Activated CD4-positive, CD25-positive, alpha-beta regulatory T cell treated with anti-CD3 and anti-CD28 coated beads, Interleukin-2, amount 50 U/mL, for 72 hours (primary cell): ENCODE results near the gene TTLL9.
"Not testable (repeated sequence)": the region's sequence is repeated elsewhere in the genome, so short reads cannot be mapped to it uniquely, and the experiment has no call there.

ENCODE experiments used
- DNase-seq: peaks from one replicate; pipeline ENCODE4 v3.0.0; 2021

Gene TTLL9, protein sequence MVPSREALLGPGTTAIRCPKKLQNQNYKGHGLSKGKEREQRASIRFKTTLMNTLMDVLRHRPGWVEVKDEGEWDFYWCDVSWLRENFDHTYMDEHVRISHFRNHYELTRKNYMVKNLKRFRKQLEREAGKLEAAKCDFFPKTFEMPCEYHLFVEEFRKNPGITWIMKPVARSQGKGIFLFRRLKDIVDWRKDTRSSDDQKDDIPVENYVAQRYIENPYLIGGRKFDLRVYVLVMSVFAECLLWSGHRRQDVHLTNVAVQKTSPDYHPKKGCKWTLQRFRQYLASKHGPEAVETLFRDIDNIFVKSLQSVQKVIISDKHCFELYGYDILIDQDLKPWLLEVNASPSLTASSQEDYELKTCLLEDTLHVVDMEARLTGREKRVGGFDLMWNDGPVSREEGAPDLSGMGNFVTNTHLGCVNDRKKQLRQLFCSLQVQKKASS

DNA sequence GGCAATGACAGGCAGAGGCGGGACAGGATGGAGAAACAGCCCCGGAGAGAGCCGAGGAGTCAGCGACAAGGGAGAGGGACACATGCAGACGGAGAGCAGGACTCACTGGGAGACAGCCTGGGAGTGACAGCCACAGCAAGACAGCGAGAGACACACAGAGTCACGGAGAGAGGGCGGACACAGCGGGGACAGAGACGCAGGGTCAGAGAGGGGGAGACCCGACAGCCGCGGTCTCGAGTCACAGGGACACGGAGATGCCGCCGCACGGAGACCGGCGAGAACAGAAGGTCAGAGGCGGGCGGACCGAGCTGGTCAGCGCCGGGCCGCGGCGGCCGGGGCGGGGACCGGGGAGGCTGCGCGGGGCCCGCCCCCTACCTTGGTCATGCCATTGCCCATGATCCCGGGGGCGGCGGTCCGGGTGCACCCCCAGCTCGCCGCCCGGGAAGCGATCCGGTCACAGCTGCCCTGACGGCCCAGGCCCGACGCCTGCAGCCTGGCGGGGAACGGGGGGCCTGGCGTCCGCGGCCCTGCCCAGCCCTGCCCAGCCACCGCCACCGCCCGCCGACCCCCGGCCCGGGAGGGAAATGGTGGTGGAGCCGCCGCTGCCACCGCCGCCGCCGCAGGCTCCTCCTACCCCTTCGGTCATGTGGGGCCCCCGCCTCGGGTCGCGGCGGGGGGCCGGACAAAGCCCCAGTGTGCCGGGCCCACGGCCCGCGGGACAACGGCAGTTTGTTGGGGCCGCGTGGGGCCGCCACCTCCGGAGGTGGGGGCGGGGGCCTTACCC is at the start of gene TTLL9, which contains the start of gene DUSP15:
Gene TTLL9, plus strand, starts transcription at position 693 of the 784 bp plus-strand sequence. CDS start 493 bp downstream, outside the sequence.
Gene DUSP15, minus strand, starts transcription at position 586 of the 784 bp plus-strand sequence. Its CDS starts 190 bp downstream, at position 396.
- no peak for DNase-seq

DNA sequence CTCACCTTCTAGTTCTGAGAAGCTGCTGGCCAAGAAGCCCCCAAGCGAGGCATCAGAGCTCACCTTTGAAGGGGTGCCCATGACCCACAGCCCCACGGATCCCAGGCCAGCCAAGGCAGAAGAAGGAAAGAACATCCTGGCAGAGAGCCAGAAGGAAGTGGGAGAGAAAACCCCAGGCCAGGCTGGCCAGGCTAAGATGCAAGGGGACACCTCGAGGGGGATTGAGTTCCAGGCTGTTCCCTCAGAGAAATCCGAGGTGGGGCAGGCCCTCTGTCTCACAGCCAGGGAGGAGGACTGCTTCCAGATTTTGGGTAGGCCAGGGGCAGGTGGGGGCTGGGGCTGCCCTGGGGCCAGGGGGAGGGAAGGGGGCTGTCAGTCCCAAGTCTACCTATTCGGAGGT is 49.0 kb upstream of the TTLL9 start:
- DNase-seq, result no peak

DNA sequence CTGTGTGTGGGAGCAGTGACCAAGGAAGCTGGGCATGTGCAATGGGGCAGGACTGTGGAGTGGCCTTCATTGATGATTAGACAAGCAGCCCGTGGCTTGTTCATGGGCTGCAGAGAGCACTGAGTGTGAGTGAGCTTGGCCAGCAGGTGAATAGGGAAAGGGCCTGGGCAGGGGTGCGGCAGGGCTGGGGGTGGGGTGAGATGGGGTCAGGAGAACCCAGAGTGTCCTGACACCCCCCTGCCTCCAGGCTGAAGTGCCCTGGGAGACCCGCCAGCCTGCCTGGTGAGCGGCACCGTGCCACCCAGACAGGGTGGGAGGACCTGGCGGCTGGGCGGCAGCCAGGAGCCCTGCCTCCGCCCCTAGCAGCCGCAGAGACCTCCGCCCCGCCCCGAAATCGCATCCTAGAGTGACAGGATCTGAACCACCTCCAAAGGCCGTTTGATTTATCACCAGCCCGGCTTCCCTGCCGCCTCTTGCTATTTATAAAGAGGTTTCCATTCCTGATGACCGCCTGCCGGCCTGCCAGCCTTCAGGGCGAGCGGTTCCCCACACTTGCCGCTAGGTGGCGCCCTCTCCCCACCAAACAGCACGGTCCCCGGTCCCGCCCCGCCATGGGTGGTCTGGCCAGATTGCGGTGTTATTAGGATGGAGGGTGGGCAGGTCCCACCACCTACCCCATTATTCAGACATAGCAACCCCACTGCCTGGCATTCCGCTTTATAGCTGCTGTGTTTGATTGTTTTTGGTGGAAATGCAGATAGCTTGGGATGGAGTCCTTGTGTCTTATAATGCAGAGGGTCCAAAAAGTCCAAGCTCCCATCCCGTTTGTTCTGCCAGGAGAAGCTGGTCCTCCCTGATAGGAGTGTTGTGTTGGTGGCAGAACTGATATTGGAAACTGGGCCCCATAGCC is 47.8 kb upstream of the TTLL9 start:
- peak; percentile 82 for DNase-seq

DNA sequence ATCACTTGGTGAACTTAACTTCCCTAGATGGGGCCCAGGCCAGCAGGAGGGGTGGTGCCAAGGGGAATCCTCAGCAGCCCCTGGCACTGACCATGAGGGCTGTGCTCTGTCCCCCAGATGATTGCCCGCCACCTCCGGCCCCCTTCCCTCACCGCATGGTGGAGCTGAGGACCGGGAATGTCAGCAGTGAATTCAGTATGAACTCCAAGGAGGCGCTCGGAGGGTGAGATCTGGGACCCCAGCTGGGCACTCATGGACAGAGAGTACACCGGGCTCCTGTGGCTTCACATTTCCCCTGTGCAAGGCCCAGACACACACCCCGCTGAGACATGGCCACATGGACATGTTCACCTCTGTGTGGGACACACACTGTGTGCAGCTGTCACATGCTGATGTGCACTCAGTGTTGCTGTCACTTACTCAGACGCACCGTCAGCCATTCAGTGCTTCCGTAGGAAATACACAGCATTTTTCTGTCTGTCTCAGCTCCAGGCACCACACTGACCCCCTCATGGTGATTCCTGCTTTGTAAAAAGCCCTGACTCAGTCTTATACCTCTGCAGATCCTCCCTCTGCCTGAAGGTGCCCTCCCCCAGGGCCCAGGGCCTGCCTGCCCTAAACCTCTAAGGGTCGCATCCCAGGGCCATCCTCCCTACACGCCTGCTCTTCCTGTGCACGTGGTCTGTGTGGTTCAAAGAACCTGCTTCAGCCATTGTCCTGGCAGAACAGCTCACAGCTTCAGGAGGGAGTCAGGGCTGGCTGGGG is 46.9 kb upstream of the TTLL9 start:
- no peak for DNase-seq

DNA sequence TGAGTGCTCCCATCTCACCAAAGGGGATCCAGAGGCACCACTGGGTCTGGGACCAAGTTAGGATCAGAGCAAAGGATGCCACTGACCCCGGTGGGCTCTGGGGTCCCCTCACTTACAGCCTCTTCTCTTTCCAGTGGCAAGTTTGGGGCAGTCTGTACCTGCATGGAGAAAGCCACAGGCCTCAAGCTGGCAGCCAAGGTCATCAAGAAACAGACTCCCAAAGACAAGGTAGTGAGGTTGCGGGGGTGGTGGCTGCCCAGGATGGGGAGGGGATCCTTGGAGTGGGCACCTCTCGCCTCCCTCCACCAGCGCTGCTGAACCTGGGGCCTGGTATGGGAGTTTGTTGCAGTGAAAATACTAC is 46.3 kb upstream of the TTLL9 start:
- no peak for DNase-seq

DNA sequence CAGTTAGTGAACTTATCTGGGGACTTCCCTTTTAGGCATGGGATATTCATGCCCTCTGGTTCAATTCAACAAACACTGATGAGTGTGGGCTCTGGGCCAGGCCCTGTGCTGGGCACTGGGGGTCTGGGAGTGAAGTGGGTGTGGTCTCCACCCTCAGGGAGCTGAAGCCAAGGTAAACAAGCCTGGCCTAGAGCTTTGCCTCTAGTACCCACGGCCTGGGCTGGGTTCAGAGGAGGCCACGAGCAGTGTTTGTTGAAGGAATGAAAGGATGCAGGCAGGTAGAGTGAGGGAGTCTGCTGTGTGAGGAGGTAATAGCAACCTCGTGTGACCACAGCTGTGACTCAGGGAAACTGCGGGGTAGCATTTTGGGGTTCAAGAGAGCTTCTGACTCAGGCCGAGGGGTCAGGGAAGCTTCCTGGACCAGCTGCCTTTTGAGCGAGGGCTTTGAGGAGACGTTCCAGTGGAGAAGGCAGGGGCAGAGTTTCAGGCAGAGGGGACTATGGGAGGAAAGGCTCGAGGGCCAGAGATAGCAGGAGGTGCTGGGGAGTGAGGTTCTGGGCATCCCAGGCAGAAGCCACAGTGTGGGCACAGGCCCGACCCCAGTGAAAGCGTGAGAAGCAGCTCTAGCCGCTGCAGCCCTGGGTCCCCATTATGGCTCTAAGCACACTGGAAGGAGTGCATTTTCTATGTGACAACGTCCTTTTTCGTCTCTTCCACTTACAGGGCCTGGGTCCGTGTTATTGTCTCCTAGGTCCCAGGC is 45.7 kb upstream of the TTLL9 start:
- DNase-seq, result no peak

DNA sequence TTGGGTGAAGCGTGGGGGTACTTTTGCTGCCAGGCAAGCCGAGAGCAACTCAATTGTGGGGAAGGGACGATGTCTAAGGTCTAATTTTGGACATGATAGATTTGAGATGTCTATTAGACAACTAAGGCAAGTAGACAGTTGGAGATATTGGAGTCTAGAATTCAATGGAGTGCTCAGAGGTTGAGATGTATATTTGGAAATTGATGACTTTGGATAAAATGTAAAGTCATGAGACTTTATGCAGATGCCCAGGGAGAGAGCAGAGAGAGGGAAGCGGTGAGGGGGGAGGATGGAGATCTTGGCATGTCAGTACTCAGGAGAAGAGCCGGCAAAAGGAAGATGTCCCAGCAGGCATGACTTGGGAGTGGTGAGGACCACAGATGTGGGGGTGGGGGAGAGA is 44.4 kb upstream of the TTLL9 start:
- no peak for DNase-seq

DNA sequence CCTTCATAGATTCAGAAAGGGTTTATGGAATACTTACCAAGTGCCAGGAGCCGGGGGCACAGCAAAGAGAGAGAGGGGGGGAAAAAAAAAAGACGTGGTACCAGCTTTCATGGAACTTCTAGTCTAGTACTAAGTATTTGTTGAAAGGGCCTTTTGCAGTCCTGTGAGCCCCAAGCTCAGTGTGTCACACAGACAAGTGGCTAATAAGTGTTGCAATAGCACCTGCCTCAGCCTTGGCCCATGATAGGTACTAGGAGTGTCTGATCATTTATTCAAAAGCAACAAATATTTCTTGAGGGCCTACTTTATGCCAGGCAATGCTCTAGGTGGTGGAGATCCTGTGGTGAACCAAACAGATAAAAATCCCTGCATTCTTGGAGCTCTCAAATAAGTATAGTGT is 43.4 kb upstream of the TTLL9 start:
- no peak for DNase-seq

DNA sequence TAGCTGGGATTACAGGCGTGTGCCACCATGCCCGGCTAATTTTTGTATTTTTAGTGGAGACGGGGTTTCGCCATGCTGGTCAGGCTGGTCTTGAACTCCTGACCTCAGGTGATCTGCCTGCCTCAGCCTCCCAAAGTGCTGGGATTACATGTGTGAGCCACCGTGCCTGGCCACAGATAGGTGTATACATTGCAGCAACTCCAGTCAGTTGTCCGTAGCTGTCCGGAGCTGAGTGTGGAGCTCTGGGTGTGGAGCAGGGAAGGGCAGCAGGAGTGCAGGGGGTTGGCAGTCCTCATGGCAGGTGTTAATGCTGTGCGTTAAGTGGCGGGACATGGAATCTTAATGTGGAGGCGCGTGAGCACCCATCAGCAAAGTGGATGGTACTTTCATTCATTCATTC is 42.4 kb upstream of the TTLL9 start:
- not testable (repeated sequence) for DNase-seq

DNA sequence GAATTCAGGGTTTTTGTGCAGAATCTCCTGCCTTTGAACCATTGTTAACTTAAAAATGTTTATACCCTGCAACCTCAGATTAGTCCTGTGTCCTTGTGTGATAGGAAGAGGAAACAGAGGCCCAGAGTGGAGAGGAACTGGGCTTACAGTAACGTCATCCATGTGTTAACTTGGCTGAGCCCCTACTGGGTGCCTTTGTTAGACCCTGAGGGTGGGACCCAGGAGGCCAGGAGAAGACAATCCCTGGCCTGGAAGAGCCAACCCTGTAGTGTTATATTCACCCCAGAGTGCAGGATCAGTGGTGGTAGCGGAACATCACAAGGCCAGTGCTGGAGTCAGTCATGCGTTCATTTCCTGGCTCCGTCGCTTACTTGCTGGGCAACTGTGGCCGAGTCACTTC is 40.7 kb upstream of the TTLL9 start:
- no peak for DNase-seq

DNA sequence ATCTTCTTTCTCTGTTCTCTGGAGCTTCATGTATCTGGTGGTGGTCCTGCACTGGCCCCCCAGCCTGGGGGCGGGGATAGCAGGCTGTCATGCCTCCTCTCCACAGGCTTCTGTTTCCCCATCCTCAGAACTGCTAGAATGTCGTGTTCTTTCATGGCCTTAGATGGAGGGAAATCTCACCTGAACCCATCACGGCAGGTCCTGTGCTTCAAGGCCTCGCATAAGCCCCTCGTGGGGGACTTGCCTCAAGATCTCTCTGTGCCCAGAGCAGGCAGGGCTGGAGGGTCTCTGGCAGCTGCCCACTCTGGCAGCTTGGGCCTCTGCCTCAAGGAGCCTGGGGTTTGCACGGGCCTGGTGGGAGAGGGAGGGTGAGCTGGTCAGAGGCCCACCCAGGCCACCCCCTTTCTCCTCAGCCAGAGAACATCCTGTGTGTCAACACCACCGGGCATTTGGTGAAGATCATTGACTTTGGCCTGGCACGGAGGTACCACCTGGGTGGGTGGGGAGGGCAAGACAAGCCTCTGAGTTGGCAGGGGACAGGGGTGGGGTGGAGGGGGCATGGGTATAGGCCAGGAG is 39.9 kb upstream of the TTLL9 start:
- DNase-seq, result no peak

DNA sequence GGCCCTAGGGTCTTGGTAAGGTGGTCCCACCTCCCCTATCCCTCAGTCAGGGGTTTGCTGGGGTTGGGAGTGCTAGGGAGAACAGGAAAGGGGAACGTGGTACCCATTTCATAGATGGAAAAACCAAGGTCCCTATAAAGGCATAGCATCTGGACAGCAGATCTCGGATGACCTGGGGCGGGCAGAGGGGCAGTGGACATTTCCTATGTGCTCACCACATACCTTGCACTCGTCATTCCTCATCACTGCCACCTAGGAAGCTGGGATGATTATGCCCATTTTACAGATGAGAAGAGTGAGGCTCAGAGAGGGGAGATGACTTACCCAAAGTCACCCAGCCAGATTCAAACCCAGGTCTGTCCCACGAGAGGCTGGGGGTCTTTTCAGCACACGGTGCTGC is 39.2 kb upstream of the TTLL9 start:
- DNase-seq, result no peak

DNA sequence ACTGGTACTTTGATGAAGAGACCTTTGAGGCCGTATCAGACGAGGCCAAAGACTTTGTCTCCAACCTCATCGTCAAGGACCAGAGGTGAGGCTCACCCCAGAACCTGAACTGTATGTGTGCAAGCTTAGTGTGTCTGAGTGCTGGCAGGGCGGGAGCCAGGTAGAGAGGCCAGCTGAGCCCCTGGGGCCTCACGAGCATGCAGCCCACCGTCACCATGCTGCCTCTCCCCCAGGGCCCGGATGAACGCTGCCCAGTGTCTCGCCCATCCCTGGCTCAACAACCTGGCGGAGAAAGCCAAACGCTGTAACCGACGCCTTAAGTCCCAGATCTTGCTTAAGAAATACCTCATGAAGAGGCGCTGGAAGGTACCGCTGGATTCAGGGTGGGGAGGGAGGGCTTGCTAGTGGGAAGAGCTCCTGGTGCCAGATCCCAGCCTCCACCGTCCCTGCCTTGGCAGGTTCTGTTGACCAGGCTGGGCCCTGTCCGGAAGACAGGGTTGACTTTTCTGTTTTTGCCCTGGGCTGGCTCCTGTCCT is 38.6 kb upstream of the TTLL9 start:
- DNase-seq, result no peak

DNA sequence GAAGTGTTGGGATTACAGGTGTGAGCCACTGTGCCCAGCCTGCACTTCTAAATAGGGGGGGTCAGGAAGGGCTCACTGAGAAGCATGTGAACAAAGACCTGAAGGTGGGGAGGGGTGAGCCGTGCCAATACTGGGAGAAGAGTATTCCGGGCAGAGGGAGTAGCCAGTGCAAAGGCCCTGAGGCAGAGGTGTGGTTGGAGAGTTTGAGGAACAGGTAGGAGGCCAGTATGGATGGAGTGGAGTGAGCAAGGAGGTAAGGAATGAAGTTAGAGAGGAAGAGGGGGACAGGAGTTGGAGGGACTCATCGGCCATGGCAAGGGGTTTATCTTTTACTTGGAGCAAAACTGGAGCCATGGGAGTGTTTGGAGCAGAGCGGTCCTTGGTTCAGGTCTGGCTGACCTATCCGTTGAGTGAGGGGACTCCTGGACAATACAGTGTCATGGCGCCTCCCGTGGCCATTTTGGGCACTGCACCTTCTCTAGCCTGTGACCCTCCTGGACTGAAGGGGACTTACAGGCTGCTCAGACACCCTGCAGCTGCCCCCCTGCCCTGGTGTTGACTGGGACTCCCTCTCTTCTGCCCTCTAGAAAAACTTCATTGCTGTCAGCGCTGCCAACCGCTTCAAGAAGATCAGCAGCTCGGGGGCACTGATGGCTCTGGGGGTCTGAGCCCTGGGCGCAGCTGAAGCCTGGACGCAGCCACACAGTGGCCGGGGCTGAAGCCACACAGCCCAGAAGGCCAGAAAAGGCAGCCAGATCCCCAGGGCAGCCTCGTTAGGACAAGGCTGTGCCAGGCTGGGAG is 37.1 kb upstream of the TTLL9 start:
- DNase-seq, result peak; percentile 78

DNA sequence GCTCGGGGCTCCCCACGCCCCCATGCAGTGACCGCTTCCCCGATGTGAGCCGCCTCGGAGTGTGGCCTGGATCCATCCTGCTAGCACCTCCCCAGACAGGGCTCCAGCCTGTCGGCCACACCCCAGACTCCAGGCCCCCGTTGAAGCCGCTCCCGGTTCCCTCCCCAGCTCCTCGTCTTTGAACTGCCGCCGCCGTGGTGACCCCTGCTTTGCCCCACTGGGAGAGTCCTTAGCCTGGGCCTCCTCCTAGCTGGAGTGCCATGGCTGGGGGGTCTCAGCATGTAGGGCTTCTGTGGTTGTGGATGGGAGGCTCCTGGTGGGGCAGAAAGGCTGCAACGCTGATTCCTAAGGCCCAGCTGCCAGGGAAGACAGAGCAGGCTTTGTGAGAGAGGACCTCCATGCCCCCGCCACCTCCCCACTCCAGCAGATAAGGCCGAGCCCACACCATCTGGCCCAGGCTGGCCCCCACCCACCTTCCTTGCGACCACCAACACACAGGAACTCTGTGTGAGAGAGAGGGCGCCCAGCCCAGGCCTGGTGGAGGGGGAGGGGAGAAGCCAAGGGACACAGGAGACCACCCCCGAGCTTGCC is 36.4 kb upstream of the TTLL9 start:
- no peak for DNase-seq

DNA sequence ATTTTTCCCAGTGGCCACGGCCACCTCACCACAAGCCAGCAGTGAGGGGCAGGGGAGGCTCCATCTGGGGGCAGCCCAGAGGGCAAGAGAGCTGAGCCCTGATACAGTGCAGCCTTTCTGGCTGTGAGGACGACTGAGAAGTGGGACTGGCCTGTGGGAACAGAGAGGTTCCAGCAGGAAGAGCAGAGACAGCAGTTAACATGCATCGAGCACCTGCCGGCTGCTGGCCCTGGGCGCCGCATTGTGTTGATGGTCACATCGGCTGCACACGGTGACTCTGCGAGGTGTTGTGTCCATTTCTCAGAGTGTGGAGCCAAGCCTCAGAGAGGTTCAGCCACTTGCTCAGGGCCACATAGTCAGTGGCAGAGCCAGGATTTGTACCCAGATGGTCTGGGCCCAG is 34.9 kb upstream of the TTLL9 start:
- DNase-seq, result no peak

DNA sequence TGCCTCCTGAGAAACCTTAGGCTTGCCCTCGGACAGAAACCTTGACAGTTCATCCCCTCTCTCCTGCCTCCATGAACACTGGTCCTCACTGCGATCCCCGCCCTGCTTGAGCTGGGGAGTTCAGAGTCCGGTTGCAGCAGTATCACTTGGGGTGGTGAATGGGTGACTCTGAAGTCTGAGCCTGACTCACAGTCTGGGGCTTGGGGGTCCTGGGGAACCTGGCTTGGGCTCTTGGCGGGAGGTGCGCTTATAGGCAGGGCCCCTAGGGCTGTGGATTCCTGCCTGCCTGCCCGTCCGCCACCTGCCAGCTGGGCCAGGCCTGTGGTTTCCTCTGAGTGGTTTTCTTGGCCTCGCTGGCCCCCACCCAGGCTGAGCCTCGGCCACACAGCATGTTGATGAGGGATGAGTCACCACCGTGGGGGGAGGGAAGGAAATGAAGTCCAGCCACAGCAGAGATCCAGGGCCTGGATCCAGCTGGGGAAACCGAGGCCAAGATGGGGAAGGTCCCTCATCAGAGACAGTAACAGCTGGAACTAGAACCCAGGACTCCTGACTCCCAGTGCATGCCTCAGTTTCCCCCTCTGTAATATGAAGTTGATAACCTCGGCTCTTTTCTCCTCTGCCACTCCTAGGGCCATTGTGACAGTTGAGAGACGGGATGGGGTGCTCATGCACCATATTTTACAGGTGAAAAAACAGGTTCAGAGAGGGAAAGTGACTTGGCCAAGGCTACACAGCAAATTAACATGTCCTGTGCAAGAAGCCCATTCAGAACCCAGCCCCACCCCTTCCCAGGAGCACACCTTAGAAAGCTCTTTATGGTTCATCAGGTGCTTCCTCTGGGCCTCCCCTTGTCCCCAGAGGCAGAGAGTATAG is 34.2 kb upstream of the TTLL9 start:
- DNase-seq, result peak; percentile 54

DNA sequence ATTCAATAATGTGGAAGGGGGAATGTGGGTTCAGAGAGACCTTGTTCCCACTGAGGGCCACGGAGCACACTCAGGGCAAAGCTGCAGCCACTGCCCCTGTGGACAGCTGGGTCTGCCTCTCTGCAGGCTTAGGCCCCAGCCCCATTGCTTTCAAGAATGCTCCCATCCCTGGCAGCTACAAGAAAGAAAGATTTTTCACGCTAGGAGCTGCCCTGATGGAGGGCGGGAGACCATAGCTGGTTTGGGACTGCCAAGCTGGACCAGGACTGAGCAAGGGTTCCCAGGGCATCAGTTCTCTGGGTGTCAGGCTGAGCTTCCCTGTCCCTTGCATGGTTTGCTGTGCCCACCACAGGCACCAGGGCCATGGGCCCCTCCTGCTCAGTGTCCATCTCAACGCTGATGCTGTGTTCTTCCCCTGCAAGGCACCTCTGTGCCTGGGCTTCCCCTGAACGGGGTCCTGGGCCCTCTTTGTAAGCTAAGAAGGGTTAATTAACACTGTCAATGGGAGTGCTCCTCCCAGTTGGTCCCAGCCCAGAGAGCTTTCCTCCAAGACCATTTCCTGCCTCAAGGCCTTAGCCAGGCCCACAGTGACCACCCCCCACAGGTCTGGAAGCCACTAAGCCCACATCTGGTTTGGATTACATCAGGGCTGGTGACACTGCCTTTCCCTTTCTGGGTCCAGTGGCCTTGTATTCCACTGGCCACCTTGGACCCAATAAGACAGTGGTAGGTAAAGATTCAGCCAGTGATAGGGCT is 33.4 kb upstream of the TTLL9 start:
- no peak for DNase-seq
